IPS DF 6.9 (cell line): ENCODE measurements around the gene TSC22D3.
"Not testable (repeated sequence)": the region's sequence is repeated elsewhere in the genome, so short reads cannot be mapped to it uniquely, and the experiment has no call there.

Experiments used
- DNase-seq: peaks from one replicate; pipeline ENCODE4 v3.0.0-alpha.2; 2013; ENCODE audit warnings: low read depth, low spot score
- H3K27ac ChIP-seq: one replicate; pipeline ENCODE4 v1.5.1; 2013; ENCODE audit warnings: low read length, control low read depth
- H3K27me3 ChIP-seq: 2 replicates; pipeline ENCODE4 v1.6.1; 2013; ENCODE audit warnings: mild to moderate bottlenecking, low read length; ENCODE audit not compliant: control insufficient read depth, insufficient read depth
- H3K36me3 ChIP-seq: 2 replicates; pipeline ENCODE4 v1.6.1; 2013; ENCODE audit warnings: low read length; ENCODE audit not compliant: control insufficient read depth, insufficient read depth
- H3K4me1 ChIP-seq: 2 replicates; pipeline ENCODE4 v1.6.1; 2013; ENCODE audit warnings: low read length; ENCODE audit not compliant: control insufficient read depth, insufficient read depth
- H3K4me3 ChIP-seq: 2 replicates; pipeline ENCODE4 v1.5.1; 2013; ENCODE audit warnings: mild to moderate bottlenecking, low read length
- H3K9me3 ChIP-seq: 2 replicates; pipeline ENCODE4 v1.6.1; 2013; ENCODE audit warnings: low read length, inconsistent platforms; ENCODE audit not compliant: control insufficient read depth, insufficient read depth
- WGBS: extraction: QIAGEN DNeasy Blood & Tissue Kit; methylation state at CpG from one replicate; pipeline ENCODE4 v1.1.7; 2013; ENCODE audit warnings: mixed read lengths, missing lambda C conversion rate; ENCODE audit not compliant: insufficient read length, insufficient coverage; 5-methylcytosine and 5-hydroxymethylcytosine counted together

TSC22D3 gene

DNA sequence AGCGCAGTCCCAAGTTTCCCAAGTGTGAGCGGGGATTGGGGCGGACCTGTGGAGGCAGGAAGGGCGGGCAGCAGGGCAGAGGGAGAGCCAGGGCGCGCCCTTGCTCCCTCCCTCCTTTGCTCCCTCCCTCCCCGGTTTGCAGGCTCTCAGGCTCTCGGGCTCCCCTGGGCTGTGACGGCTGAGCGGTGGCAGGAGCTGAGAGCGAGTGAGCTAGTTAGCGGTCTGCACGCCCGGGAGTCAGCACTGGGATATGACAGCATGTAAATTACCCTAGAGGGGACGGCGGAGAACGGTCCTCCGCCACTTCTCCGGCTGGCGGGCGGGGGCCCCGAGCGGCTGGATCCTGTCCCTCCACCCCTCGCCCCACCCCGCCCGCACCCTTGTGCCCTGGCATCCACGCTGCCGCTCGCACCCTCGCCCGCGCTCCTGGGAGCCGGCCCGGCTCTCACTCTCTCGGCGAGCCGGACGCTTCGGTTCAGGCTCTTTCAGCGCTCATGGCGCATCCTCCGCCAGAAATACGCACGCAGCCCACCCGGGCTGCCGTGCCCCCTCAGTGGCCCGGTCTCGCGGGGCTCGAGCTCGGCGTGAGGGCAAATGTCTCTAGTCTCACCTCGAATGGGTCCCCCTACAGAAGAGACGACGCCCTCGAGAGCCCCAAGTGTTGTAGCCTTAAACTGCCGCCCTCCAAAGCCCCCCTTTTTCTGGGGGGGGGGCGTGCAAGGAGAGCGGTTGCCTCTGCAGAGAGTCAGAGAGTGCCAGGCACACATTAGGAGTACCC lies at the start of gene TSC22D3:
TSC22D3 (minus strand) TSS at position 54 of the 778 bp plus-strand sequence. CDS start 368 bp downstream, outside the sequence.
- H3K9me3 ChIP-seq, result no peaks in the 10 kb centered on the region
- DNase-seq, result no peak
- no peak within 1 kb of the TSS for H3K27ac ChIP-seq
- H3K4me1 ChIP-seq, result peaks cover 1% of the 10 kb centered on the region; the same call in 1 of the 2 replicates
- H3K36me3 ChIP-seq, result no peaks in the 10 kb centered on the region
- no CpG with 5 or more reads among the region's 59 CpGs for WGBS
- peak within 1 kb of the TSS; percentile 13; the same call in 1 of the 2 replicates for H3K4me3 ChIP-seq
- peaks cover 17% of the 10 kb centered on the region for H3K27me3 ChIP-seq

DNA sequence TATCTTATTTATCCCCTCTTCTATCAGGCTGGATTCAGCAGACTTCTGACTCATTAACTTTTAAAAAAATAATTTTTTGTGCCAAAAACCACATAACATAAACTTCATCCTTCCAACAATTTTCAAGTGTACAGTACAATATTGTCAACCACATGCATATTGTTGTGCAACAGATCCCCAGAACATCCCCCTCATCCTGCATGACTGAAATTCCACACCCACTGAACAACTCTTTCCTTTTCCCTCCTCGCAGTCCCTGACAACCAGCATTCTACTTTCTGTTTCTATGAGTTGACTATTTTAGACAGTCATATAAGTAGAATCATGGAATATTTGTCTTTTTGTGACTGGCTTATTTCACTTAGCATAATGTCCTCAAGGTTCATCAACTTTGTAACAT lies 47.9 kb upstream of the TSC22D3 start:
- no peak overlapping the region for H3K27ac ChIP-seq
- H3K36me3 ChIP-seq, result no peaks in the 10 kb centered on the region
- H3K9me3 ChIP-seq, result no peaks in the 10 kb centered on the region; the same call in 1 of the 2 replicates
- DNase-seq, result no peak
- H3K4me1 ChIP-seq, result peaks cover 1% of the 10 kb centered on the region; the same call in 1 of the 2 replicates
- peaks cover 10% of the 10 kb centered on the region for H3K27me3 ChIP-seq
- H3K4me3 ChIP-seq, result no peak overlapping the region
- no CpG with 5 or more reads among the region's 1 CpG for WGBS

DNA sequence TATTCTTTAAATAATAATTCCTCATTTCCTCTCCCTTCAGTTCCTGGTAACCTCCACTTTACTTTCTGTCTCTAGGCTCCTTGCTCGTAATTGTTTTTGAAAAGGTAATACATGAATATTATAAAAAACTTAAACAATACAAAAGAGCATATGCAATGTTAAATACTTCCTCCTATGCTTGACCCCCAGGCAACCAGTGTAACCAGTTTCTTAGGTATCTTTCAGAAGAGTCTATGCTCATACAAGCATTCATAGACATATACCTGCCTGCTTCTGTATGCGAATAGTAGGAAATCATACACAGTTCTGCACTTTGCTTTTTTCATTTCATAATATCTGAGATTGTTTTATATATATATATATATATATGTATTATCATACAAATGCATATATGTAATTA lies 47.5 kb upstream of the TSC22D3 start:
- H3K4me1 ChIP-seq, result peaks cover 1% of the 10 kb centered on the region; the same call in 1 of the 2 replicates
- H3K4me3 ChIP-seq, result no peak overlapping the region
- H3K36me3 ChIP-seq, result no peaks in the 10 kb centered on the region
- no peaks in the 10 kb centered on the region; the same call in 1 of the 2 replicates for H3K9me3 ChIP-seq
- no peak overlapping the region for H3K27ac ChIP-seq
- no peak for DNase-seq
- H3K27me3 ChIP-seq, result peaks cover 10% of the 10 kb centered on the region
- WGBS, result no CpG with 5 or more reads among the region's 2 CpGs

DNA sequence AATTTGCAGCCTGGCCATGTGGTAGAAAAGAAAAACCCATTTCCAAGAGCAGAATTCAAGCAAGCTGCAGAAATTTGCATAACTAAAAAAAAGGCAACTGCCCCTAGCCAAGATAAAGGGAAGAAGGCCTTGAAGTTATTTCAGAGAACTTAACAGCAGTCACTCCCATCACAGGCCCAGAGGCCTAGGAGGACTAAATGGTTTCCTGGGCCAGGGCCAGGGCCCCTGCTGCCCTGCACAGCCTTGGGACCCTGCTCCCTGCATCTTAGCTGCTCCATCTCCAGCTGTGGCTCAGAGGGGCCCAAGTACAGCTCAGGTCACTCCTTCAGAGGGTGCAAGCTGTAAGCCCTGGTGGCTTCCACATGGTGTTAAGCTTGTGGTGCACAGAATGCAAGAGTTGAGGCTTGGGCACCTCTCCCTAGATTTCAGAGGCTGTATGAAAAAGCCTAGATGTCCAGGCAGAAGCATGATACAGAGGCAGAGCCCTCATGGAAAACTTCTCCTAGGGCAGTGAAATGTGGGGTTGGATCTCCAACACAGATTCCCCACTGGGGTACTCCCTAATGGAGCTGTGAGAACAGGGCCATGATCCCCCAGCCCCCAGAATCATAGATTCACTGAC lies 43.4 kb upstream of the TSC22D3 start:
- Histone ChIP-seq H3K27ac (no peak overlapping the region), H3K9me3 (no peaks in the 10 kb centered on the region; the same call in 1 of the 2 replicates), H3K4me3 (no peak overlapping the region), H3K27me3 (no peaks in the 10 kb centered on the region), H3K4me1 (no peaks in the 10 kb centered on the region), H3K36me3 (no peaks in the 10 kb centered on the region)
- no peak for DNase-seq

DNA sequence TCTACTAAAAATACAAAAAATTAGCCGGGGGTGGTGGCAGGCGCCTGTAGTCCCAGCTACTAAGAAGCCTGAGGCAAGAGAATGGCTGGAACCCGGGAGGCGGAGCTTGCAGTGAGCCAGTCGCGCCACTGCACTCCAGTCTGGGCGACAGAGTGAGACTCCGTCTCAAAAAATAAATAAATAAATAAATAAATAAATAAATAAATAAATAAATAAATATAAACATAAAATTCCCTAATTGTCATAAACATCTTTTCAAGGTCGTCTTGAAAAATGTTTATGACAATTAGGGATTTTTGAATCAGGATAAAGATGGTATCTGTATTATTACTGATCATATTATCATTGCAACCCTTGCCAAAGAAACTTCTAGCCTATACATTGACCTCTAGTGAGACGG lies 34.5 kb upstream of the TSC22D3 start:
- not testable (repeated sequence) for H3K36me3 ChIP-seq, H3K27me3 ChIP-seq, H3K4me1 ChIP-seq, H3K9me3 ChIP-seq, H3K4me3 ChIP-seq, DNase-seq, H3K27ac ChIP-seq
- no CpG with 5 or more reads among the region's 10 CpGs for WGBS

DNA sequence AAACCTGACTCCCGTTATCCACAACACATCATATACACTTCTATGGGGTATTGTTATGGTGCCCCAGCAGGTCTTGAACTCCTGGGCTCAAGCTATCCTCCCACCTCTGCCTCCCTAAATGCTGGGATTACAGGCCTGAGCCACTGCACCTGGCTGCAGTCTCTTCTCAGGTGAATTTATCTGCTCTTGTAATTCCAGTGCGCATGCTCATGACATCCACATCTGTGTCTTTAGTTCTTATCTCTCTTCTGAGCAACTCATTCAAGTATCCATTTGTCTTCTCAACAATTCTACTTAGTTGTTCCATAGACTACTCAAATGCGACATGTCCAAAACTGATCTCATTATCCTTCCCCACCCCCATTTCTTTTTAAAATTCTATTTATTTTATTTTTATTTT lies 29.6 kb upstream of the TSC22D3 start:
- no peak for DNase-seq
- no peaks in the 10 kb centered on the region for H3K27me3 ChIP-seq
- no peaks in the 10 kb centered on the region for H3K36me3 ChIP-seq
- H3K9me3 ChIP-seq, result no peaks in the 10 kb centered on the region
- H3K27ac ChIP-seq, result no peak overlapping the region
- no peak overlapping the region for H3K4me3 ChIP-seq
- WGBS, result 100% methylated on average over 1 of the region's 3 CpGs
- no peaks in the 10 kb centered on the region for H3K4me1 ChIP-seq

DNA sequence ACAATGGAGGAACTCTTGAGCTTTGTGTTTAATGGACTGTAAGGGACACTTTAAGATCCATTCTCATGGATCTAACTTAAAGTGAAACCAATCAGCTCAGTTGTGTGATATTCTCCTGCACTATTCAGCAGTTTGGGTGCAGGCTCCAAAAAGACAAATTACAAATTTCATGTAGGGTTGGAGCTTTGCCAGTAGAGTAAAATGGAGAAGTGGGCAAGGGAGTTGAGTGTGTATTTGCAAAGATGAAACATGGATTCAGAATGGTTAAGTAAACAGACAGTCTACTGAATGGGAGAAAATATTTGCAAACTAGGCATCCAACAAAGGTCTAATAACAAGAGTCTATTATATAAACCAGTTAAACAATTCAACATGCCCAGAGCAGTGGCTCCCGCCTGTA lies 28.8 kb upstream of the TSC22D3 start:
- H3K27ac ChIP-seq, result no peak overlapping the region
- WGBS, result no CpG with 5 or more reads among the region's 1 CpG
- DNase-seq, result no peak
- no peaks in the 10 kb centered on the region for H3K27me3 ChIP-seq
- H3K9me3 ChIP-seq, result no peaks in the 10 kb centered on the region
- no peak overlapping the region for H3K4me3 ChIP-seq
- H3K36me3 ChIP-seq, result no peaks in the 10 kb centered on the region
- no peaks in the 10 kb centered on the region for H3K4me1 ChIP-seq

DNA sequence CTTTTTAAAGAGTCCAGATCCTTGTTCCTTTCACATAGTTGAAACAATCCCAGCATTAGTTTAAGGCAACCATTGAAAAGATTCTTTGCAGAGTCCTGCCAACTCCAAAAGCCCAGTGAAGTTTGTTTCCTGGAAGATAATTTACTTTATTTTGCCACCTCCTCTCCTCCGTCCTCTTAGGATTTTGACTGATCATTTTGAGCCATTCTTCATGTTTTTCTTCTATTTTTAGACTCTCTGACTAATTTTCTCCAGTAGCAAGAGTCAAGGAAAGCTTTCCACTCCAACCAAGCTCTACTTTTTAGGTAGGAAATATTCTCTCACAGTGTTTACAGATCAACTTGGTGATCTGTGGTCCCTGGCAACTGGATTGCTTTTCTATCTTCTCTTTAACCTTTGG lies 12.2 kb upstream of the TSC22D3 start:
- H3K4me3 ChIP-seq, result no peak overlapping the region
- H3K9me3 ChIP-seq, result no peaks in the 10 kb centered on the region
- no CpG with 5 or more reads among the region's 1 CpG for WGBS

DNA sequence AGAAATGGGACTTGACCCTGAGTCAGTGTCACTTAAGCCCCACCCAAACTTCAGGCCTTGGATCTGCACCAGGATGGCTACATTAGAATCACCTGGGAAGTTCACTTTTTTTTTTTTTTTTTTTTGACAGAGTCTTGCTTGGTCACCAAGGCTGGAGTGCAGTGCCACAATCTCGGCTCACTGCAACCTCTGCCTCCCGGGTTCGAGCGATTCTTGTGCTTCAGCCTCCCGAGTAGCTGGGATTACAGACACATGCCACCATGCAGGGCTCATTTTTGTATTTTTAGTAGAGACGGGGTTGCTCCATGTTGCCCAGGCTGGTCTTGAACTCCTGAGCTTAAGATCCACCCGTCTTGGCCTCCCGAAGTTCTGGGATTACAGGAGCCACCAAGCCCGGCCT lies 4.9 kb upstream of the TSC22D3 start:
- Histone ChIP-seq H3K27ac (no peak overlapping the region), H3K4me3 (no peak overlapping the region), H3K36me3 (no peaks in the 10 kb centered on the region), H3K4me1 (no peaks in the 10 kb centered on the region), H3K9me3 (no peaks in the 10 kb centered on the region), H3K27me3 (peaks cover 2% of the 10 kb centered on the region; the same call in 1 of the 2 replicates)
- WGBS, result no CpG with 5 or more reads among the region's 9 CpGs
- no peak for DNase-seq

More for the DNA sequence above, 12.2 kb upstream of the TSC22D3 start:
- DNase-seq, result no peak
- no peaks in the 10 kb centered on the region for H3K4me1 ChIP-seq
- no peaks in the 10 kb centered on the region for H3K27me3 ChIP-seq
- H3K36me3 ChIP-seq, result no peaks in the 10 kb centered on the region
- H3K27ac ChIP-seq, result no peak overlapping the region

DNA sequence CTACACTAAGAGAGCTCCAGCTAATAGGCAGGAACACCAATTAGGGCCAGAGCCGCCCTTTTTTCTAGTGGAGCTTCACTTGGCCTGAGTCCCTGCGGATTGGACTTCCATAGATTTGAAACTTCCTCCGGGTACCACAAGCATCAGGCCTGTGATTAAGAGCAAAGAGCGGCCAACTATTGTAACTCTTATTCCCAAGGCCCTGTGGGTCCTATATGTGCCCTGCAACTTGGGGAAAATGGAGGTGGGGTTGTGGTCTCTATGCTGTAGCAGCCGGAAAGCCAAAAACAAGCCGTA lies 1.9 kb upstream of the TSC22D3 start, which contains the start of gene NCBP2L:
NCBP2L (plus strand) TSS at position 198 of the 297 bp plus-strand sequence. CDS start 16,488 bp downstream, outside the sequence.
- Histone ChIP-seq H3K4me1 (peaks cover 1% of the 10 kb centered on the region; the same call in 1 of the 2 replicates), H3K27me3 (peaks cover 17% of the 10 kb centered on the region), H3K36me3 (no peaks in the 10 kb centered on the region), H3K9me3 (no peaks in the 10 kb centered on the region), H3K4me3 (no peak within 1 kb of the TSS; the same call in 1 of the 2 replicates), H3K27ac (no peak within 1 kb of the TSS)
- no CpG with 5 or more reads among the region's 6 CpGs for WGBS
- DNase-seq, result no peak
